Osteocyte (in vitro differentiated cells): ENCODE data around the gene TXNDC15. TPM values are rescaled to one million over a fixed set of nuclear protein-coding genes. Genes with fewer than 3 reads are reported as not detected.

Experiments
- DNase-seq: peaks from one replicate; pipeline ENCODE4 v3.0.0; 2021; ENCODE audit warnings: mixed read lengths; ENCODE audit not compliant: unreplicated experiment; ENCODE audit errors: extremely low spot score
- H3K27ac Mint-ChIP-seq: one replicate; pipeline ENCODE4 v1.8.0; 2021; ENCODE audit warnings: mild to moderate bottlenecking, mixed read lengths; ENCODE audit not compliant: unreplicated experiment
- H3K27me3 Mint-ChIP-seq: one replicate; pipeline ENCODE4 v1.8.0; 2021; ENCODE audit warnings: mixed read lengths; ENCODE audit not compliant: unreplicated experiment
- H3K36me3 Mint-ChIP-seq: one replicate; pipeline ENCODE4 v1.8.0; 2021; ENCODE audit warnings: mixed read lengths; ENCODE audit not compliant: unreplicated experiment
- H3K4me1 Mint-ChIP-seq: one replicate; pipeline ENCODE4 v1.8.0; 2021; ENCODE audit warnings: mixed read lengths; ENCODE audit not compliant: unreplicated experiment
- H3K4me3 Mint-ChIP-seq: one replicate; pipeline ENCODE4 v1.8.0; 2021; ENCODE audit warnings: mild to moderate bottlenecking, moderate library complexity, mixed read lengths; ENCODE audit not compliant: unreplicated experiment
- H3K9me3 Mint-ChIP-seq: one replicate; pipeline ENCODE4 v1.8.0; 2021; ENCODE audit warnings: mixed read lengths; ENCODE audit not compliant: unreplicated experiment
- total RNA-seq: library from RNA; stranded (reverse); gene quantifications from 2 replicates; pipeline ENCODE4 v1.2.1, GENCODE V29; 2021
- TF ChIP-seq, protein P1 (sequence below): fragments of 200-600 bp; sonication (generic); IDR thresholded peaks from 2 replicates; pipeline ENCODE4 v1.5.0; 2021; ENCODE audit warnings: antibody characterized with exemption, mild to moderate bottlenecking, moderate library complexity

Gene TXNDC15
- total RNA-seq, 1 donor from 2014 or later, result 68.2 TPM

DNA sequence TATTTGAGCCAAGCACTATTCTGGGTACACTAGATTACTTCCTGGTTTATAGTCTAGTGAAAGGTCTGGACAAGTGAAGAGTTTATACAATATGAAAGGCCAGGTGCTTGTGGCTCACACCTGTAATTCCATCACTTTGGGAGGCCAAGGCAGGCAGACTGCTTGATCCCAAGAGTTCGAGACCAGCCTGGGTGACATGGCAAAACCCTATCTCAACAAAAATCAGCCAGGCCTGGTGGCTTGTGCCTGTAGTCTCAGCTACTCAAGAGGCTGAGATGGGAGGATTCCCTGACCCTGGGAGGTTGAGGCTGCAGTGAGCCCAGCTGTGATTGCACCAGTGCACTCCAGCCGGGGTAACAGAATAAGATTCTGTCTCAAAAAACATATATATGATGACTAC is 9.5 kb upstream of the TXNDC15 start:
- TF ChIP-seq, protein P1, sequence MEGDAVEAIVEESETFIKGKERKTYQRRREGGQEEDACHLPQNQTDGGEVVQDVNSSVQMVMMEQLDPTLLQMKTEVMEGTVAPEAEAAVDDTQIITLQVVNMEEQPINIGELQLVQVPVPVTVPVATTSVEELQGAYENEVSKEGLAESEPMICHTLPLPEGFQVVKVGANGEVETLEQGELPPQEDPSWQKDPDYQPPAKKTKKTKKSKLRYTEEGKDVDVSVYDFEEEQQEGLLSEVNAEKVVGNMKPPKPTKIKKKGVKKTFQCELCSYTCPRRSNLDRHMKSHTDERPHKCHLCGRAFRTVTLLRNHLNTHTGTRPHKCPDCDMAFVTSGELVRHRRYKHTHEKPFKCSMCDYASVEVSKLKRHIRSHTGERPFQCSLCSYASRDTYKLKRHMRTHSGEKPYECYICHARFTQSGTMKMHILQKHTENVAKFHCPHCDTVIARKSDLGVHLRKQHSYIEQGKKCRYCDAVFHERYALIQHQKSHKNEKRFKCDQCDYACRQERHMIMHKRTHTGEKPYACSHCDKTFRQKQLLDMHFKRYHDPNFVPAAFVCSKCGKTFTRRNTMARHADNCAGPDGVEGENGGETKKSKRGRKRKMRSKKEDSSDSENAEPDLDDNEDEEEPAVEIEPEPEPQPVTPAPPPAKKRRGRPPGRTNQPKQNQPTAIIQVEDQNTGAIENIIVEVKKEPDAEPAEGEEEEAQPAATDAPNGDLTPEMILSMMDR, result no peak
- Mint-ChIP-seq H3K27me3 (no peaks in the 10 kb centered on the region), H3K9me3 (no peaks in the 10 kb centered on the region), H3K4me3 (no peak overlapping the region), H3K4me1 (no peaks in the 10 kb centered on the region), H3K27ac (no peak overlapping the region), H3K36me3 (peaks cover 16% of the 10 kb centered on the region)
- DNase-seq, result no peak

DNA sequence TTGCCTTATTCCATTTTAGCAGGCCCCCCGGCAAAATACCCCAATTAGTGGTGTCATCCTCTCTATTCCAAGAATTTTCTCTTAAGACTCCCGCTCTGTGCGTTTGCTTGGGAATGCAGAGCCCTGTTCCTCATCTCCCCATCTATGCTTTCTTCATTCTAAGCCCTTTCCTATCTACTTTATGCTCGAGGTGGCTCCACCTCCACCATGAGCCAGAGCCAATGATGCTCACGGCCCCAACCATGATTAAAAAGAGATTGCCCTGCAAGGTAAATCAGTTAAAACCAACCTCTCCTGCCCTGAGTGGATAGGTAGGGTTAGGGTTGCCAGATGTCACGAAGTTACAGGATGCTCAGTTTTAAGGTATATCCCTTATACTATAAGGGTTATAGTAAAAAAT is 677 bp upstream of the TXNDC15 start:
- no peak for DNase-seq
- H3K27ac Mint-ChIP-seq, result peak overlapping the region; percentile 98
- H3K9me3 Mint-ChIP-seq, result no peaks in the 10 kb centered on the region
- peaks cover 25% of the 10 kb centered on the region for H3K4me1 Mint-ChIP-seq
- H3K36me3 Mint-ChIP-seq, result peaks cover 7% of the 10 kb centered on the region
- TF ChIP-seq, protein P1, result no peak
- H3K4me3 Mint-ChIP-seq, result peak overlapping the region; percentile 92
- no peaks in the 10 kb centered on the region for H3K27me3 Mint-ChIP-seq

DNA sequence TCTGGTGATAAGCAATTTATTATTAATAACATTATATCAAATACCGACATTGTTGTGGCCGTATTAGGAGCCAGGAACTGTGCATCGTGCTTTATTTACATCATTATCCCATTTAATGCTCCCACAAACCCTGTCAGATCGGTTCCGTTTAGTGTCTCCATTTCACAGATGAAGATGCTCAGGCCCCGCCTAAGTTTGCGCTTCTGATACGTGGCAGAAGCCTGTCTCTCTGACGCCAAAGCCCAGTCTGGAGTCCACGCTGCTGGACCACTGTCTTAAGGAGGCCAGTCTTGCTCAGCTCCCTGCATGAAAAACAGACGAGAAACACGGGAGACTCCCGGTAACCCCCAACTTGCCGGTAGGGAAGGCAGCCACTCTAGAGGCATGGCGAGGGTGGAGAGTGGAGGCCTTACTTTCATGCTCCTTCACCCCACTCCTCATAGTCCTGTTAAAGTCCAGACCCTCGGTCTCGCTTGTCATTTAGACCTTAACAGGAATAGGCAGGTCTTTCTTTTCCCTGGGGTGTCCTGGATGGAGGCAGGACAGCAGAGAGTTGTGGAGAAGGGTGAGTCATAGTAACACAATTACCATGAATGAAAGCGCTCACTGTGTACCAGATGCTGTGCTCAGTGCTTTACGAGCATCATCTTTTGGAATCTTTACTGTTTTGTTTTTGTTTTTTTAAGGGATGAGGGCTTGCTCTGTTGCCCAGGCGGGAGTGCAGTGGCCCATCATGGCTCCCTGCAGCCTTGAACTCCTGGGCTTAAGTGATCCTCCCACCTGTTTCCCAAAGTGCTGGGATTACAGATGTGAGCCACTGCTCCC is 872 bp downstream of the TXNDC15 start:
- peak overlapping the region; percentile 98 for H3K27ac Mint-ChIP-seq
- H3K36me3 Mint-ChIP-seq, result peaks cover 7% of the 10 kb centered on the region
- TF ChIP-seq, protein P1, result no peak
- H3K27me3 Mint-ChIP-seq, result no peaks in the 10 kb centered on the region
- H3K9me3 Mint-ChIP-seq, result no peaks in the 10 kb centered on the region
- peak overlapping the region; percentile 92 for H3K4me3 Mint-ChIP-seq
- DNase-seq, result peak; percentile 89
- peaks cover 29% of the 10 kb centered on the region for H3K4me1 Mint-ChIP-seq

DNA sequence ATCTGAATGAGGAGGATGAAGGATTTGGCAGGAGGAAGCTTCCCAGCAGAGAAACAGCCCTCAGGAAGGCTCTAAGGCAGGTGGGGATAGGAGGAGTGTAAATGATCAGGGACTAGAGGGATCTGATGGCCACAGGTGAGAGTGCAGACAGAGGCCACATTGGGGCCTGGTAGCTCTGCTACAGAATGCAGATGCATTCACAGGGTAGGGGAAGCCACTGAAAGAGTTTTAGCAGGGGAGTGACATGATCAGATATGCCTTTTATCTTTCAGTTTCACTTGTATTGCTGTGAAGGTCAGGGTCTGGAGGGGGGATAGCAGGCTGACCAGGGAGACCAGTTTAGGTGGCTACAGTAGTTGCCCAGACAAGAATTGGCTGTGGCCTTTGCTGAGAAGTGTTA is 3.0 kb downstream of the TXNDC15 start:
- Mint-ChIP-seq H3K27ac (no peak overlapping the region), H3K27me3 (no peaks in the 10 kb centered on the region), H3K4me1 (peaks cover 31% of the 10 kb centered on the region), H3K36me3 (peaks cover 7% of the 10 kb centered on the region), H3K9me3 (no peaks in the 10 kb centered on the region), H3K4me3 (no peak overlapping the region)
- TF ChIP-seq, protein P1, result no peak
- DNase-seq, result no peak

DNA sequence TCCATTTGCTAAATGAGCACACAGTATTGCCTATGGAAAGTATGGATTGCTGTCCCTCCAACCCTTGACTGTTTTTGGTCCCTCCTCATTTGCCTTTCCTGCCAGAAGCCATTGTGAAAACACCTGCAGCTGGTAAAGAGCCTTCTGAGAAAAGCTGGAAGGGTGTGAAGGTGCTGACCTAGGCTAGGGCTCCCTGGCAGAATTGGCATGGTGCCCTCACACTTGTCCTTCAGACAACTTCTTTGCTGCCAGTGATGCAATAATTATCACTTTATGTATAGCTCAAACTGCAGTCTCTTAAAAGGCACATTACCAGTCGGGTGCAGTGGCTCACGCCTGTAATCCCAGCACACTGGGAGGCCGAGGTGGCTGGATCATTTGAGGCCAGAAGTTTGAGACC is 4.2 kb downstream of the TXNDC15 start:
- Mint-ChIP-seq H3K27me3 (no peaks in the 10 kb centered on the region), H3K4me3 (no peak overlapping the region), H3K4me1 (peaks cover 30% of the 10 kb centered on the region), H3K36me3 (peaks cover 7% of the 10 kb centered on the region), H3K9me3 (no peaks in the 10 kb centered on the region), H3K27ac (no peak overlapping the region)
- TF ChIP-seq, protein P1, result no peak
- DNase-seq, result peak; percentile 46
